Right hindlimb (tissue), 1 donor: ENCODE measurements around the gene CPED1.

Experiments used
- DNase-seq: peaks from one replicate; pipeline ENCODE4 v3.0.0-alpha.2; 2018

Gene CPED1

DNA sequence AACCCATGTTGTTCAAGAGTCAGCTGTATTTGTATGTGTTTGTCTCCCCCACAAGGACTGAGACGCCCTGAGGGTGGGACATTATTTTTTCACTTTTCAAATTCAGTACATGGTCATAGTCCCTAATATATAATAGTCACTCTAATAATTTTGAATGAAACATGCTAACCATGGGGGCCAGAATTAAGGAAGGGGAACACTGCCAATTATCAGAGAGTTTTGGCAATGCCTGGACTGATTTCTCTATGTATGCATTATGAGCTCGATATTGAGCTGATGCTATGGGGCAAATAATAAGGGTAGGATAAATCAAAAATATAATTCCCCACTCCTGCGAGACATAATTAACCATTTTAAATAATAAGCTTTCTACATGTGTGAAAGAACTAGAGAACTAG lies 87.4 kb downstream of the CPED1 start:
- no peak for DNase-seq

DNA sequence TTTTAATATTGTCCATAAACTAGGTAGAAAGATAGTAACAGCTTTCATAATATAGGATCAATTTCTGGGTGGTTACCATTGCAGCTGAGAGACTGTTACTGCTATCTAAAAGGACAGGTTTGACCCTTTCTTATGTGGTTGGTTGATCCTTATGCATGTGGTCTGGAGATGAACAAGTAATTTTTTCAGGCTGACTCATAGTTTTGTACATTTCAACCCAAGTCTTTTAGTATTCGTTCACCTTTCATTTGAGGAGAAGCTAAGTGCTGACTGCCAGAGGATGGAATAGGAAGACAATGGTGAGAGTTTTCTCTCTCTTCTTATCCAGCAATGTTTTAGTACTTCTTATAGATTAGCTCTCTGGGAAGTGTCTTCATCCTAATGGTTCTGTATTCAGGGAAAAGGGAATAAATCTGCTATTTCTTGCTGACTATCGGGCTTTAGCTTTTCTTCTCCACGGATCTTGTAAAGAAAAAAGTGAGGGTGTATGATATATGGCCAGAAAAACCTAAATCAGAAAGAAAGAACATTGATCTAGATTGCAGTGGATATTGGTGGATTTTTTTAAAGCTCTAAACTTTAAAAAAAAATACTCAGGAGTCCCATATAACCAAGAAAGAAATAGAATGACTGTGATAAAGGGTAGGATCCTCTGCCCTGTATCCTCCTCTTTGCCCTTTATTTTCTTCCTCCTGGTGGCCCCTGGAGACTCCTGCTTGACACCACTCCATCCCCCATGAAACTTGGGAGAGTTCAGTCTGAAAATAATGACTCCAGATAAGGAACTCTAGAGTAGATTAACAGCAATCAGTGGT lies 88.0 kb downstream of the CPED1 start:
- no peak for DNase-seq

DNA sequence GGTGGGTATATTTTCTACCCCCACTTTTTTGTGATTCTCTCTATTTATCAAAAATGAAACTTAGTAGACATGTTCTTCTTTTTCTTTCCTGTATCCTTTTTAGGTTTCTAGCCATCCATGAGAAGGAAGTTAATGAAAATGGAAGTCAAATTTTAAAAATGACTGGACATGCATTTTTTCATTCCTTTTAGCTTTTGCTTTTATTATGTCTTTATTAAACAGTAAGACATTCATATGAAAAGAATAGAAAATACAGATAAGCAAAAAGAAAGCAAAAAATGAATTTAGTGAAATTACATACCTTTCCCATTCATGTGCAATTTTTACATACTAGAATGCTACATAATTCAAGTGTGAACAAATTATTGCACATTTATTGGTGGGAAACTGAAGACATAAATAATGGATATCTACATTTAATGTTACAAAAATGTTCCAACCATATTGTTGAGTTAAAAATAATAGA lies 88.7 kb downstream of the CPED1 start:
- DNase-seq = no peak

DNA sequence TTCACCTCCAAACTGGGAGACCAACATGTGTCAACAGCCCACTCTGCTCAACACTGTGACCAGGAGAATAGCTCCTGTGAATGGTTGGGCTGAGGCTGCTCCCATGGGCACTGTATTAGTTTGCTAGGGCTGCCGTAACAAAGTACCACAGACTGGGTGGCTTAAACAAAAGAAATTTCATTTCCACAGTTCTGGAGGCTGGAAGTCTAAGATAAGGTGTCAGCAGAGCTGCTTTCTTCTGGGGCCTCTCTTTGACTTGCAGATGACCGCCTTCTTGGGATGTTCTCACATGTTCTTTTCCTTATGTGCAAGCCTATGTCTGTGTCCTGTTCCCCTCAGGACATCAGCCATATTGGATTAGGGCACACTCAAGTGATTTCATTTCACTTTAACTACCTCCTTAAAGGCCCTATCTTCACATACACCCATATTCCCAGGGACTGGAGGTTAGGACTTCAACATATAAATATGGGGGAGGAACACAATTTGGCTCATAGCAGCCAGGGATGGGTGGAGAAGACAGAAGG lies 90.3 kb downstream of the CPED1 start:
- no peak for DNase-seq

DNA sequence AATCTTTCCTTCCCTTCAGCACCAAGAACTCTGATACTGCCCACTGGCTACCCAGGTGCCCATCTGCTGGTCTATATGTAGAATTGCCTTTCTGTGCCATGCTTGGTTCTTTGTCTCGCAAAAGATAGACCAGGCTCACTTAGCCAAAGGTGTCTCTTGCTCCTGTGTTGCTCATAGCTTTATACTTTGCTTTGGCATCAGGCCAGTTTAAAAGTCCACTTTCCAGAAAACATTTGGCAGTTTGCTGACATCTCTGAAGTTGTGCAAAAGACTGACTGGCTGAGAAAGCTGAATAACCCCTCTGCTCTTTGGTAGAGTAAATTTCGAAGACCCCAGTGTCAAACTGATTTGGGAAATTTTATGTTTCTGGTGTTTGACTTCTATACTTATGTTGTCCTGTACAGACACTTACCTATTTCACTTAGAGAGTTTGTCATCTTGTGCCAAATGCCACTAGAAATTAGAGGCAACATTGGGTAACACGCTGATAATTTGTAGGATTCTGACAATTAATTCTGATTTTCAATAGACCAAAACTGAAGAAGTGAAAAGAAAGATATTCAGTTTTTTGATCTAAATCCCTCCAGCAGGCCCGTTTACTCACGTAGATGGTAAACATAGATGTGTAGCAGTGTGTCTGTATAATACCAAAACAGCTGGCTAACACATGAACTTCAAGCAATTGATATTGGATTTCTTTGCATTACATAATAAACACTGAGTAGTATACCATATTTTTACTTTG lies 91.1 kb downstream of the CPED1 start:
- no peak for DNase-seq

DNA sequence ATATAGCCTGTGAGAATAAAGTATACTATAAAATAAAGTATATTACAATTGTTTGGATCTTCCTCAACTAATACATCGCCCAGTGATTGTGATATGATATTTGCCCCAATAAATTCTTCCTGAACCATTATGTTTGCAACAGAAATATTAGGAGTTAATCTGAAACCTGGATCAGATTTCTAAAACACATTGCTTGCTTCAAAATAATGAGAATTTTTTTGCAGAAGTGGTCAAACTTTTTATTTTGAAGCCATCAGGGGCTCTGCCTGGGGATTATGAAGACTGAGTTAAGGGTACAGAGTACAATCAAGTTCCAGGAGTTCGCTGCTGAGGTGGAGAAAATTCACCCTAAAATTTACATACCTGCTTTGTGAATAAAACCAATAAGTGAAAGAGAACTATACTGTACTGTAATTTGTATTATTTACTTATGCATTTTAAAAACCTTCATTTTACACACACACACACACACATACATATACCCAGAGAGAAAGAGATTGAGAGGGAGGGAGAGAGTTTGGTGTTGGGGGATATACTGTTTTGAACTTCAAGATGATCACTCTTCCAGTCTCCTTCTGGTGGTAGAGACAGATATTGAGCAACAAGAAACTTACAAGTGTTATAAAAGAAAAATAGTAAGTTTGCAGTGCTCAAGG lies 91.9 kb downstream of the CPED1 start:
- DNase-seq = no peak

DNA sequence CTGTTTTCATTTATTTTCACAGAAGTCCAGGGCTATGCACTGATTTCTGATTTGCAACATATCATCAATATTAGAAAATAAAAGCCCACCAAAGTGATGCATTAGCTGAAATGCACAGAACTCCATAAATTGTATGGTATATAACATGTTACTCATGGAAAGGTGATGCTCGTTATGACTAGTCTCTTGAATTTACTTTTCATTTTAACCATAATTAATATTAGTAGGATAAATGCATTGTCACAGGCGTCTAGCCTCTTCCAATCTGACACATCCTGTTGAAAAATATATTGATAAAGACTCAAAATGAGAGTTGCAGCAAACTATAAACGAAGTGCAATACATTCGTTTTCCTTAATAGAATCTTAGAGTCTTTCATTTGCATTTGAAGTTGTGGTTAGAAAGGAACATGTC lies 92.4 kb downstream of the CPED1 start:
- no peak for DNase-seq

DNA sequence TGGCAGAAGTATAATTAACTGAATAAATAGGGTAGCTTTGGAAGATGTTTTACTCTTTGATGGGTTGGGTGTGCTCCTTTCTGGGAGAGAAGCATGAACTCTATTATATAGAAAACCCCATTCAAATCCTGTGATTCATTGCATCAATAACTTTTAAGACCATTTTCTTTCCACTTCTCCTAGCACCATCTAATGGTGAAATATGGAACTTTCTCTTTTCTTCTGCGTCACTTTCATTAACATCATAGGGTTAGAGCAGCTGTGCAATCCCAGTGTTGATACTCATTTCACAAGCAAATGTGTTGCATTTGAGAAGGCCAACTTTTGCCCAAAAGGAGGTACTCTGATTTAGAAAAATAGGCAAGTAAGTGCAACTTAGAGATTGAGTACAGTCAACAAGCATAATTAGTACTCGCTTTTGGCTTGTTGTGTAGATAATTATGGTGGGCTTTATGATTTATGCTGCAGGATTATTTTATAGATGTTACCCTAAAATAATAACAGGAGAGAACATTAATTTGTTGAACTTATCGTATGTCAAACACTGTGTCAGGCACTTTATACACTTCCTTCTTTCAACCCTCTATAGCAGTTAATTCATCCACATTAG lies 92.9 kb downstream of the CPED1 start:
- no peak for DNase-seq

DNA sequence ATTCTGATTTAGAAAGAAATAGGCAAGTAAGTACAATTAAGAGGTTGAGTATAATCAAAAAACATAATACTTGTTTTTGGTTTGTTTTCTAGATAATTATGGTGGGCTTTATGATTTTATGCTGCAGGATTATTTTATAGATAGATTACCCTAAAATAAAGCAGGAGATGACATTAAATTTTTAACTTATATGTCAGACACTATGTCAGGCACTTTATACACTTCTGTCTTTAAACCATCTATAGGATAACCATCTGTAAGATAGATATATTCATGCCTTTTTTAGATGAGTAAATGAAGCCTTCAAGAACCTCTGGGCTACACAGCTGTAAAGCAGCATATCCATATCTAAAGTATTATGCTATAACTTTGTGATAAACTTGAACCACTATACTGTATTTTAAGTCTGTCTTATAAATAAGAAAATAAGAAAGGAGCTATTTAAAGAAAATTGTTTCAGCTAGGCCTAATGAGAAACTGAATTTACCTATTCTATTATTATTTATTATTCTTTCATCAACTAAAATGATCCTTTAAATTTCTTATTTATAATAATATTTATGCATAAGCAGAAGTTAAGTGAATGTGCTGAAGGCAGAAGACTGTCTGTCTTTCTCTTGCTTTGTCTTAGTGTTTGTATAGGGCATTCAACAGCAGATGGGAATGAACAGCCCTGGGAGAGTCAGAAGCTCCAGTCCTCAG lies 94.0 kb downstream of the CPED1 start:
- no peak for DNase-seq

DNA sequence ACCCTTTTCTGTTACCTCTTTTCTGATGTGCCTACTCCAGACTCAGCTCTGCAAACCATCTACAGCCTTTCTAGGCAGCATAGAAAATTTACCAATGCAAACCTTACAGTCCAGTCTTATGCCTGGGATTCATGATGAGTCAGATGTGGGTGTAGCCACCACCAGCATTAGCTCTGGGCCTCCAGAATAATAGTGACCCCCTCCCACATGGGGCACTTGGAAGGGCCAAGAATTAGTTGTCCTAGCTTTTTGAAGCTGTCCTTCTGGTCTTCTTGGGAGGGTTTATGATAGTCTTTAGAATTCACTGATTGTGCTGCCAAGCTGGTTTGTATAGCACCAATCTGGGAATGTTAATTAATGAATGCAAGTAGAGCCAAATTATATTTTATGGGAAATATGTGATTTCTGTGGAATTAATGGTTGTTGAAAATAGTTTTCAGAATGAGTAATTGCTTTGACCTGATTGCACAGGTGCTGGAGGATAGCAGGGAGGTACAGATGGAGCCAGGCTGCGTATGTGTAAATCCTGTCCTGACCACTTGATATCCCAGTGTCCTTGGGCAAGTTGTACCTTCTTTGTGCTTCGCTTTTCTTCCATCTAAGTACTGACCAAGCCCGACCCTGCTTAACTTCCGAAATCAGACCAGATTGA lies 94.8 kb downstream of the CPED1 start:
- DNase-seq = no peak

DNA sequence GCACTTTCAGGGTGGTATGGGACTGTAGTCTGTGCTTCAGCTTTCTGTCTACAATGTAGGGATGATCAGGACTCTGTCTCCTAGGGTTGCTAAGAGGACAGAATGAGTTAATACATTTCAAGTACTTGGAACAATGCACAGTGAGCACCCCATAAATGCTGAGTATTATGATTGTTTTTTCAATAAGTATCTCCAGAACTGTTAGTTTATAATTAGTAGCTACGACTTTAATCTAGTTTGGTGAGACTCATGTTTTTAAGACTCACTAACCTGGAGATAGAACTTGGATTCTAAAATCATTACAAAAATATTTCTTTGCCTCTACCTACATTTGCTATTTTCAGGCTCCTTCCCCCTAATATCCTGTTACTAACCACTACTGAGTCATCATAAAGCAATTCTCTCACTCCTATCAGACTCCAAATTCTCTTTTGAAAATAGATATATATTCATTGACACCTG lies 95.3 kb downstream of the CPED1 start:
- no peak for DNase-seq

DNA sequence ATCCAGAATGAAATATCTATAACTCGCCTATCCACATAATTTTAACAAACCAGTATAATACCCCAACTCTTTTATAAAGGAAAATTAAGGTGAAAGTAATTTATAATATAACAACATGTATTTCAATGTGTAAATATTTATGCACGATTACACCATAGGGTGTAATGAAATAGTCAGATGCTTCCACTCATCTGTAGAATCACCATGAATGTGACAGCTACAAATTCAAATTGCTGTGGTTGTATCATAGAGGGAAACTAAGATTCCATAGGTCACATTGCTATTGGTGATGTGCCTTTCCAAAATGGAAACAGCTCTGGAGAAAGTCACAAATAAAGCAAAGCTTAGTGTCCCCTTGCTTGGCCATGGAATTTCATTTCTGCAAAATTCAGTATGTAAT lies 95.7 kb downstream of the CPED1 start:
- no peak for DNase-seq

DNA sequence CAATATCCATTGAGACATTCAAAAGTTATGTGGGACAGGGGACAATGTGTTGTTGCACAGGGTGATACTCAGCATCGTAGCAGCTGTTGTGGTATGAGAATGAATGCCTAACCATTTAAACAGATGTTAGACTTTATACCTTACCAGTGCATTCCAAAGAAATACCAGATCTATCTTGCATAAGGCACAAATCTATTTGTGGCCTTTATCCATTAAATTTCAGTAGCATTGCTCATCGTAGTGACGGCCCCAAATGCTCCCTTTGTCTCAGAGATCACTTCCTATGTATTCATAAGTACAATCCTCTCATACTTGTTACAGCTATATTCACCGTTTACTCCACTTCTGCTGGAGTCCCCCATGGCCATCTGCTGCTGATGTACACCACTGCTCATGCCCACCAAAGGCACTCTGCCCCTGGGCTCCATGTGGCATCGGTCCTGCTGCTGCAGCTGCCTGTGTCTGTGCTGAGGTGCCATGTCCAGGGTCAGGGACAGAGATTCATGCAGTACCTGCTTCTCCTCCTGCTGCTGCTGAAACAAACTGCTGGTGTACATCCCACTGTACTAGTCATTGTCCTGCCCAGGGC lies 96.3 kb downstream of the CPED1 start:
- no peak for DNase-seq

DNA sequence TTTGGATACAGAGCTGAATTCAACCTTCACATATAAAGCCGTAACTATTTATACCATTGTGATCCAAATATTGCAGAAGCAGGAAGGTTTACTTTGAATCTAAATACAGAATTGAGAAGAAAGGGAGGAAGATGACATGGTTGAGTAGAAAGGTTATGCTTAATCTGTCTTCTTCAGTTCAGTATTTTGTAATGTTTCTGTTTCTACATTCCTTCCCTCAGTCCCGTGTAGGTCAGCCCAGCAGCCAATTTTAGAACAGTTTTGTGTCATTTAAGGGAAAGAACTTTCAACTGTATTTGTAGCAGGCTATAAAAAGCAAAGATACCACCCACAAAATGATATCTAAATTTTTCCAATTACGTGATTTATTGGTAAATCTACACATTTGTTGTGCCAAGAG lies 97.4 kb downstream of the CPED1 start:
- no peak for DNase-seq

DNA sequence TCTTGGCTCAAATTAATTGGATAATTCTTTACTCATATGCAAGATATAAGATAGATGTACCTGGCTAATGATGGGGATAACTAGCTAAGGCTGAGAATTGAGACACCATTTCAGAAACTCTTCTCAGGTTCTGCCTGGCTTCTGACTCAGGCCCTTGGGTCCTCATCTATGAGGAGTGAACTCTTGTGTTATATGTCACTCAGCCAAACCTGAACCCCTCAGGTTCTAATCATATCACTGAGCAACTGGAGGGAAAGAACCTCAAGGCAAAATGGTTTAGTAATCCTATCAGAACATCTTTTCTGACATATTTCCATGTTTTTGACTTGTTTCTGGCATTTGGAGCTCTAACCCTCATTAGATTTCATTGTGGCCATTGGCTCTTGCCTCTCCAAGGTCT lies 100.4 kb downstream of the CPED1 start:
- DNase-seq = no peak

DNA sequence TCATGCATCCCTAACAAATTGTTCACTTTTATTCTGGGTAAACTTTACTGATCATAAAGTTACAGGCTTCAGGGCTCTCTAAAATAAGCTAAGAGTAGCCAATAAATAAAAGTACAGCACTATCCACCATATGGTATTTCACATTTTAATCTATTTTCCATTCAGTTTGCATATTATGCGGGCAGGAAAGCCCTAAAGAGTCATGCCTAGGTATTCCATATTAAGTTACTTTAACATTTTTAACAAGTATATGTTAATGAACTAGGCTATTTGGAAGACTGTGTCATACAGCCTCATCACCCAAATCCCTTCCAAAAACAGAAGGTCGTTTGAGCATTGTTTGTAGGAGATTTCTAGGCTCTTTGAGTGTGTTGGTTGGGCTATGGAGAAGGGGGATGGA lies 106.3 kb downstream of the CPED1 start:
- DNase-seq = no peak

DNA sequence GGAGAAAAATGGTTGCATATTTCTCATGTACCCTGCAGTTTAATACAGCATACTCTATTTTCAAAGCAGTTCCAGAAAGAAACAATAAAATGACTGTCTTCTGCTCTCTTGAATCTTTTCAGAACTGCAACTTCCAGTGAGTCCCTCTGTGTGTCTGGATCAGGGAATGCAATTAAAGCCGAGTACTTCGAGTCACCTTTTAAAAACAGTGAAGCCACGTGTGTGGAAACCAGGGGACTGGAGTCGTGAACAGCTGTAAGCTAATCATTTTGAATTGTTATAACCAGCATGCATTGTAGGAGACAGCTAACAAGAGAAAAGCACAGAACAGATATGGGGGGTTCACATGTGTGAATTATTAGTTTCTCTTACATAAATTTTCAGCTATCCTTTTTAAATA lies 109.1 kb downstream of the CPED1 start:
- DNase-seq = no peak

DNA sequence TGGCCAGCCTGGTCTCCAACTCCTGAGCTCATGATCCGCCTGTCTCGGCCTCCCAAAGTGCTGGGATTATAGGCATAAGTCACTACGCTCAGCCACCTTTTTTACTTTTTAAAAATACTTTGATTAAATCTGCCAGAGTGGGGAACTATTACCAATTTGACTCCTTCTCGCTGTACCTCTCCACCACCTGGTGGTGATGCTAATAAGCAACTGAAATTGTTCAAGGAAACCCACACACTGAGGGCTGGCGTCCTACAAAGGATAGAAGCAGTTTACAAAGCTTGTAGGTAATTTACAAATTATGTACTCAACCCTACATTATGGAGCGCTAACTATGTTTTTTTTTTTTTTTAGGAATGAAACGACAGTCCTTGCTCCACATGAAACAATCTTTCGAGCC lies 111.1 kb downstream of the CPED1 start:
- DNase-seq = no peak

DNA sequence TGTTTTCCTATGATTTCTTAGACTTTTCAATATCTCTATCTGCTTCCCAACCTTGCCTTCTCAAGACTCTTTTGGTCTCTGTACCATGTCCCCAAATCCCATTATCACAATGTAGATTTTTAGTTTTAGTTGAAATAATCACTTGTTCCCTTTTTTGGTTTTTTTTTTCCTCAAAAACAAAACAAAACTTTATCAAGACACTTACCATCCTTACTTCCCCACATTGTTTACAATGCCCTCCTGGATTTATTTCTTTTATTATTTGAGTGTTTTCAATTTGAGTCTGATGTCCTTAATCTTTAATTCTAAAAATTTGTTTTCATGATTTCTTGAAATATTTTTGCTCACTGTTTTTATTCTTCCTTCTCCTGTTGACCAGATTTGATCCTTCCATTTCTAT lies 112.6 kb downstream of the CPED1 start:
- DNase-seq = no peak

DNA sequence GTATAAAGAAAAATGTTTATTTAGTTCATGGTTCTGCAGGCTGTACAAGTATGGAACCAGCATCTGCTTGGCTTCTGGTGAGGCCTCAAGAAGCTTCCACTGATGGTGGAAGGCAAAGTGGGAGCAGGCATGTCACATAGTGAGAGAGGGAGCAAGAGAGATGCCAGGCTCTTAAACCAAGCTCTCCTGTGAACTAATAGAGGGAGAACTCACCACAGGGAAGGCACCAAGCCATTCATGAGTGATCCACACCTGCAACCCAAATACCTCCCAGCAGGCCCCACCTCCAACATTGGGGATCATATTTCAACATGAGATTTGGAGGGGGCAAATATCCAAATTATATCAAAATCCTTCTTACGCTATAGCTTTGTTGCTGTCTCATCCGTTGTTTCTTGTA lies 113.1 kb downstream of the CPED1 start:
- no peak for DNase-seq

DNA sequence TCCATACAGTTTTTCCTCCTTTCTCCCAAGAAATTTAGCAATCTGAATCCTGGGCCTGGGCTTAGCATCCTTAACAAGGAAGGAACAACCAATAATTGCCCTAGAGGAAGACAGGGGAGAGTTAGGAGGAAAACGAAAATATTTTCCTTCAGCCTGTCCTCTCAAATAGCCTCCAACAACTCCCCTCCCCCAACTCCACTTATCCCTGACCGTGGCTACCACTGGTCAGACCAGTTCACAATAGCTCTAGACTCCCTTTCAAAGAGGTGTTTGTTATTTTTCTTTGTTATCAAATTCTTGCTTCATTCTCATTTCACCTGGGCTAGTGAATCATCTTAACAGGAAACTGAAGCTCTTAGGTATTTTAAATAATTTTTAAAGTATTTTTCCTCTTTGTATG lies 114.1 kb downstream of the CPED1 start:
- DNase-seq = no peak
